Measurements from ENCODE around the gene RBM4B. TPM values are rescaled to one million over a fixed set of nuclear protein-coding genes. Genes with fewer than 3 reads are reported as not detected.

Gene RBM4B
- total RNA-seq, 1 donor from 2014 or later = 21.5 TPM

DNA sequence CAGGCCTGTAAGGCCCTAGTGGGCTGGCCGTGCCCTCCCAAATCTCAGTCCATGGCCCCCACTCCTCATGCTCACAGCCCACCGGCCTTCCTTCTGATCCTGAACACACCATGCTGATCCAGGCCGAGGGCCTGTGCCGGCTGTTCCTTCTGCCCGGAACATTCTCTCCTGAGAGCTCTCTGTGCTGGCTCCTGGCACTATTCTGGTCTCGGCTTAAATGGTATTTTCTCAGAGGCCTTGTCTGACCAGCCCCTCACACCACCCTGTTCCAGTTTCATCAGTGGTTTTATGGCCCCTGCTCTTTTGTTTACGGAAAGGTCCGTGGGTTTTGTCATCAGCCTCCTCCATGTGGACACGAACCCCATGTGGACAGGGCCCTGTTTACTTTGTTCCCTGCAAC is 29.3 kb upstream of the RBM4B start:
- no peak for DNase-seq

DNA sequence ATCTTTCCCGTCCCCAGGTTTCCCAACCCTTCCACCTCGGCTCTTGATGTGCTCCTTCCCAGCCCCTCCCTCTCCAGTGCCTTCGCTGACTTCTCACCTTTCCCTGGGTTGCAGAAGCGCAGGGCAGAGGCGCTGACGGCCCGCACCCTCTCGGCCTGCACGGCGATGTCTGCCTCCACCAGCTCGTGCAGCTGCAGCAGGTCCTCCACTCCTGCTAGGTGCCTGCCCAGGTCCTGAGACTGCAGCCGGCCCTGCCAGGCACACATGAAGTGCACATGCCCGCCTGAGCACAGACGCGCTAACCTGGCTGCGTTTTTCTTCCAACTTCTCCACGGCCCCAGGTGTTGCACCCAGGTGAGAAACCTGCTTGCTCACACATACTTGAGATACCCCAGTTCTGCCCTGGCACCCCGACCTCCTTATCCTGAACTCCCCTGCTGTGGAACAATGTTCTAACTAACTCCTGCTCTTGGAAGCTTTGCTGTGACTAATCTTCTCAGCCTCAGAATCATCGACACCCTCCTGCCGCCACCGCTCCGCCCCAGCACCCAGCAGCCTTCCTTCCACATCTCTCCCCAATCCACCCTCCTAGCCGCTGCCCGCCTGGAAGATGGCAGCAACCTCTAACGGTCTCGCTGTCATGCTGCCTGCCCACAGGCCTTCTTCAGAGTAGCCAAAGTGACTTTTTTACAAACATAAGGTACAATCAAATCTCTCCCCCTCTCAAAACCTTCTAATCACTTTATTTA is 28.1 kb upstream of the RBM4B start:
- DNase-seq = no peak

DNA sequence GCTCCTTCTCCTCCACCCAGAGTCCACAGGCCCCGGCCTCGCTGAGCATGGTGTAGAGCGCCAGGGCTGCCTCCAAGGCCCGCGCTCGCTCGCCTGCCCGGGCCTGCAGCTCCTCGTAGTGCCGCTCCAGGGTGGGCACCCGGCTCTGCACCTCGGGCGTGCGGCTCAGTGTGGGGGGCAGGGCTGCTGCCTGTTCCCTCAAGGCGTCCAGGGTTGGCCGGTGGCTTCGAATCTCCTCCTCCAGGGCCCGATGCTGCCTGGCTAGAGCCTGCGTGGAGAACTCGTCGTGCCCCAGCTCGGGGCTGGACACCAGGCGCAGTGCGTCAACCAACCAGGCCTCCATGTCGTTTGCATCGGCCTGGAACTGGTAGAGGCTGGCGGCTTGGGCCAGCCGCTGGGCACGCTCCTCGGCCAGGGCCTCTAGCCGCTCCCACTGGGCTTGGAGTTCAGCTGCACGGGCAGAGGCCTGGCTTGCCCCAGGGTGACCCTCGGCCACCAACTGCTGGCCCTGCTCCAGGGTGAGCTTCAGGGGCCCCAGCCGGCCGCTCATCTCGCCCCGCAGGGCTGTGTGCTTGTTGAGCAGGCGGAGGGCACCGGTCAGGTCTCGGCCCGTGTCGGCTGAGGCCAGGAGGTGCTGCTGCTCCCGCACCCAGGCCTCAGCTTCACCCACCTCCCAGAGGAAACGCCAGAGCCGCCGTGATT is 27.1 kb upstream of the RBM4B start:
- no peak for DNase-seq

DNA sequence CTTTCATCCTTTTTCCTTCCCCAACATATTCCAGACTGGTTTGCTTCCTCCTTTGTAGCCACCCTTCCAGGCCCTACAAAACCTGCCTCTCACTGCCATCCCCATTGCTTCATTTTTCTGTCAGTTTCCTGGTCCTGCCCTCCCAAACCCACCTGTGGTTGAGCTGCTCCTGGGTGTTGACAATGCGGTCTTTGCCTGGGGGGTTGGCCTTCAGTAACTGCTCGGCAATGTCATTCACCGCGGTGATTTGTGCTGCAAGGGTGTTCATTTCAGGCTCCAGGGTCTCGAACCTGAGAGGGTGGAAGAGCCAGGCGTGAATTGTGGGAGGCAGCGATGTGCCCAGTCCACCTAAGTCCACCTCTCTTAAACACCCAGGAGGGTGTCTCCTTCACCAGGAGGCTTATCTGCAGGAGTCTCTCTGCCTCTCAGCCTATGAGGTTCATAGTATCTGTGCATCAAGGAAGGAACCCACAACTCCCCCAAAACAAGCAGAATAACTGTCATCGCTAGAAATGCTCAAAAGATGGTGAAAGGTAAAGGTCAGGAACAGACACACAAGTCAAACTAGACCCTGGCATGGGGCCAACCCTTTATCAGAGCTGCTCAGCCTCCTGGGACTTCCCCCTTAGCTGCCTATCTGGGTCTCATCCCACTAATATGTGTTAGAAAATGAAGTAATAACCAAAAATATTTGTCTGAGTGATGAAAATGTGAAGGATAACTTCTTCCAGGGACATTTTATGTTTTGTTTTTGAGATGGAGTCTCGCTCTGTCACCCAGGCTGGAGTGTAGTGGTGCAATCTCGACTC is 23.9 kb upstream of the RBM4B start:
- DNase-seq = no peak

DNA sequence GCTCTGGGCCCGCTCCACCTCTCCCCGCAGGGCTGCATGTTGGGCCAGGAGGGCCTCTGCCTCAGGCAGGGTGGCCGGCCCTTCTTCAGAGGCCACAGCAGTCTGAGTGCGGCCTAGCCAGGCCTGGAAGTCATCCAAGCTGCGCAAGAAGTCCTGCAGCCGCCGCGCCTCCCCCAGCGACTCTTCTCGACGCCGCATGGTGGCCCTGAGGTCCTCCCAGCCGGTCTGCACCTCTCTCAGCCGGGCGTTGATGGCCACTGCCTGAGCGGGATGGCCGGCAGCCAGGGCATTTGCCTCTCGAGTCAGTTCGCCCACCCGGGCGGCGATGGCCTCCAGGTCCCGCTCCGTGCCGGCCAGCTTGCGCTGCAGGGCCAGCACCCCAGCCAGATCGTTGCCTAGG is 23.1 kb upstream of the RBM4B start:
- no peak for DNase-seq

DNA sequence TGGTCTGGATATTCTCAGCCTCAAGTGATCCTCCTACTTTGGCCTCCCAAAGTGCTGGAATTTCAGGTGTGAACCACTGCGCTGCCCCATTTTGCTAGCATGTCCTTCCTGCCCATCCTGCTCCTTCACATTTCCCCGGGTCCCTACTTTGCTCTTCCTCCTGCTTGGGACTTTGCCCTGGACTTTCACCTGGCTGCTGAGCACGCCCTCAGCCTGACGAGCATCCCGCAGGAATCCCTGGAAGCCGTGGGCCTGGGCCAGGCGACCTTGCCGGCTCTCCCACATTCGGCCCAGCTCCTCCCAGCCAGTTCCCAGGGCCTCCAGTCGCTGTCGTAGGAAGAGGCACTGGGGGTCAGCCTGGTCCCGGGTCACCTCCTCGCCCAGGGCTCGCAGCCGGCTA is 22.6 kb upstream of the RBM4B start:
- no peak for DNase-seq

DNA sequence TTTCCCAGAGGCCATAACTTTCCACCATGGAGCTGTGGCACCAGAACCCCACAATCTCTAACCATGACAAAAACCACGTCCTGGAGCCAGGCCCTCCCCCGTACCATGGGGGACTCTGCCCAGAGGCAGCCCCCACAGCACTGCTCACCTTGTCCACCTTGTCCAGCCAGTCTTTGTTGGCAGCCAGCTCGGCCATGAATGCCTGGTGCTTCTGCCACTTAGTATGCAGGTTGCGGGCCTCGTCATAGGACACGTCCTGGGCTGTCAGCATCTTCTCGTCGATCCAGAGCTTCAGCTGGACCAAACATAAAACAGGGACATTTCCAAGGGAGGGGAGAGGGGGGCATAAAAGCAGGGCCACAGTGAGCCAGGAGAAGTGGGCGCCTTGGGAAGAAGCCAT is 20.8 kb upstream of the RBM4B start:
- no peak for DNase-seq

DNA sequence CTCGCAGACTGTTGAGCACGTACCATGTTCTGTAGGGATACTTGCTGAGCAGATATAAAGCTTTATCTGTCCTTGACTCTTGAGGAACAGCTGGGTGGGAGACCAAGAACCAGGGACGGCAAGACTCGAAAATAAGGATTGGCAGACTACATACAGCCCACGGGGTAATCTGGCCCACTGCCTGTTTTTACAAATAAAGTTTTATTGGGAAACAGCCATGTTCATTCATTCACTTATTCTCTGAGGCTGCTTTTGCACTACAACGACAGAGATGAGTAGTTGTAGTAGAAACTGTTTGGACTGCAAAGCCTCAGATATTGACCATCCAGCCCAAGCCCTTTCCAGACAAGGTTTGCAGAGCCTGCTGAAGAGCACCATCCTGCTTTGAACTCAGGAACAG is 20.3 kb upstream of the RBM4B start:
- DNase-seq = no peak

DNA sequence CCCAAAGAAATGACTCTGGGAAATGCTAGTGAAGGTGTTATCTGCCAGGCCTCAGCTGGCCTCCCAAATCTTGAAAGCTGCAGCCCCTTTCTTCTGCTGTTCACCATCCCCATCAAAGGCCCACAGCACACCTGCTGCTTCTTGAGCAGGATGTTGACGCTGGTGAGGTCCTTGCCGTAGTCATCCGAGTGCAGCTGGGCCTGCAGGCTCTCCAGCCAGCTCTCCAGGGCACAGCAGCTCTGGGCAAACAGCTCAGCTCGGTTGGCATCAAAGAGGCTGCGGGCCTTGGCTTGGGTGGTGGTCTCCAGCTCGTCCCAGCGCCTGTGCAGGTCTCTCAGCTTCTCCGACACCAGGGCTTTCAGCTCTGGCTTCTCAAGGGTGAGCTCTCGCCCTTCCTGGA is 18.5 kb upstream of the RBM4B start:
- DNase-seq = no peak

DNA sequence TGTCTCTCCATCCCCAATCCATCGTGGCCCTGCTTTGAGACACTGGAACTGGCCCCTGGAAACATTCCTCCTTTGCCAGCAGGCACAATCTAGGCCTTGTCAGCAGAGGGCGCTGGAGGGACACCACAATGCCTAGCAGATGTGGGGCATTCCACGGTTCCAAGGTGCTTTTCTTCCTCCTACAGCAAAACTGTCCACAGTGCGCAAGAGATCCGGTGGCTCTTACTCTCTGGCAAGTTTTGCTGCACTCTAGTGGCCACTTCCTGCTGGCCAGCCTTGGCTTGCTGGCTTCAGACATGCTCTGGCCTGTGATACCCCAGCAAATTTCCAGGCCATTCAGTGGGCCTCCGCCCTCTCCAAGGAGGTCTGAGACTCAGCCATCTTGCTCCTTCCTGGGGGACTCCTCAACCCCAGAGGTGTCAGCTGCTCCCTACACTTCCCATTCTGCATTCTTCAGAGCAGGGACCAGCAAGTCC is 17.1 kb upstream of the RBM4B start:
- peak; percentile 34 for DNase-seq

DNA sequence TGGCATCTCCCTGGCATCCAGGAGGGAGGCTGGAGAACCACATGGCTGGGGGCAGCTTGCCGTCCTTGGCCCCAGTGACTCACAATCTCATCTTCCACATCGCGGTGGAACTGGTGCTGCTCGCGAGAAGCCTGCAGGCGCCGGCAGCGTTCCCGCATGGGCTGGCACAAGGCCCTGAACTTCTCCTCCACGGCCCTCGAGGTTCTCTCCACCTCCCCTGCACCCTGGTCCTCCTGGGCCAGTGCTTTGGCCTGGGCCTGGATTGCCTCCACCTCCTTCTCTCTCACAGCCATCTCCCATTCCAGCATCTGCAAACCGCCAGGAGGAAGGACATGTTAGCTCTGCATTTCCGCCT is 16.3 kb upstream of the RBM4B start:
- DNase-seq = no peak

DNA sequence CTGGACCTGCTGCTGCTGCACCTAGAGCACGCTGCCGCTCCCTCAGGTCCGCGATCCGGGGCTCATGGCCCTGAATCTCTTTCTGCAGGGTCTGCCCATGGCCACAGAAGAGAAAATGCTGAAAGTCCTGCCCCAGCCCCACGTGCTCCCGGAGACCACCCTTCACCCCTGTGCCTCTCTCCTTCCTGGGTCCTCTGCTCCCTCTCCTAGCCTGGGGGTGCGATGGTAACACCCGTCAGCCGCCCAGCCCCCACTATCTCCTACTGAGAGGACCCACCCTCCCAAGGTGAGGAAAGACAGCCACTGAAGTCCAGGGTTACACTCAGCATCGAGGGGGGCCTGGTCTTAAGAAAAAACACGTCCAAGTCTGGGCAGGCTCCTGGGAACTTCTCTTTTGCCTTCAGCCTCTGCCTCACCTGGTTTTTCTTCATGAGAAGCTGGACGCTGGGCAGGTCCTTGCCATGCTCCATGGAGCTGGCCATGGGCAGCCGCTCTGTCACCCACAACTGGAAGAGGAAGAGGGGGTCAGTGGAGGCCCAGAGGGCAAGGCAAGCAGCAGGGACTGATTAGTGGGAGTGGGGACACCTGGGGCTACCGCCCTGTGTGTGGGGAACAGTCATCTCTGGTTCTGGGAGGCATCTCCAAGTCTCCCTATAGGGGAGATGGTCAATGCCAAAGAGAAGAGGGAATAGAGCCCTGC is 15.8 kb upstream of the RBM4B start:
- no peak for DNase-seq

DNA sequence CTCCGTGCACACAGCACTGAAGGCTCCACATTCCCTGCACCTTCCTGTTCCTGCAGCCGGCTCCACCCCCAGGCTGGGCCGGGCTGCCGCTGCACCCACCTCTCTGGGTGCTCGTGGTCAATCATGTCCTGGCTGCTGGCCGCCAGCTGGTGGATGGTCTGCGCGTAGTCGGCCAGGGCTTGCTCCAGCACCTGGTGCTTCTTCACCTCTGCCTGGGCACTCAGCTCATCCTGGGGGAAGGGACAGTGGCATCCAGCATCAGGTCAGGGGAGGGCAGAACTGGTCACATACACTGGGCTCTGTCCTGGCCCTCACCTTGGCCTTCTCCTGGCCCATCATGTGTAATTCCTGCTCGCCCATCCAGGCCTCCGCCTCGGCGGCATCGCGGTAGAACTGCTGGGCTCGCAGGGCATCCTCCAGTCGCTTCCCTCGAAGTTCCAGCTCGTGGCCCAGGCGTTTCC is 15.2 kb upstream of the RBM4B start:
- no peak for DNase-seq

DNA sequence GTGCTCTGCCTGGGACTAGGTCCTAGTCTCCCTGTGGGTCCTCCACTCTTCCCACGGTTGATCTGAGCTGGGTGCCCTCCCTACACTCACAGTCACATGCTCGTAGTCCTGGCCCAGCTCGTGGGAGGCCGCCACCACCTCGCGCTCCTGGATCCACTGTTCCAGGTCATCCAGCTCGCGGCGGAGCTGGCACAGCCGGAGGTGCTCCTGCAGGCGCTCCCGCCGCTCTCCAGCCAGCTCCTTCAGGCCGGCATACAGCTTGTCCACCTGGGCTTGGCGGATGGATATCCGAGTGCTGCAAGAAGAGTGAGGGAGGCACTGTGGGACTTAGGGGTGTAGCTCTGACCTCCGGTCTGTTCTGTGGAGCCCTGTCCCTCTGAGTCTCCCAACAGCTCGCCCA is 14.8 kb upstream of the RBM4B start:
- no peak for DNase-seq

DNA sequence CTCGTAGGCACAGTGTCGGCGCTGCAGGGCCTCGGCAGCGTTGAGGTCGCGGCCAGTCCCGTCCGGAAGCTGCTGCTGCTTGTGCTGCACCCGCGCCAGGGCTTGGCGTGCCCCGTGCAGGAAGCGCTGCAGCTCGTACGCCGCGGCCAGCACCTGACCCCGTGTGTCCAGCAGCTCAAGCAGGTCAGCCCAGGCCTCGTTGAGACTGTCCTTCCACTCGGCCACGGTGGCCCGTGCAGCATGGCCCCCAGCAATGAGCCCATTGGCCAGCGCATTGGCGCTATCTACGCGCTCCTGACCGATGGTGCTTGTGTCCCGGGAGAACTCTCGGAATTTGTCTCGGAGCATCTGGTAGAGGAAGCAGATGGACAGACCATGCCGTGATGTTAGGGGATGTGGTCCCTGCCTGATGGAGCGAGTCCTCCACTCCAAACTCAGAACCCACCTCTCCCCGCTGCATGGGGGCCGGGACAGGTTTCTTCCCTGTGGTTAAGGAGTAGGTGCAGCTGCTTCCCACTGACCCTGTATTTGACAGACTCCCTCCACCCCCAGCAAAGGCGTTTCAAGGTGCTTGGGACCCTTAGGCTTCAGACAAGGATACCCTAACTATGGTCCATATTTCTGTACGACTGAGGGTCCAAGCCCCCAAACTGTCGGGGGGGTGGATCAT is 13.8 kb upstream of the RBM4B start:
- DNase-seq = no peak

DNA sequence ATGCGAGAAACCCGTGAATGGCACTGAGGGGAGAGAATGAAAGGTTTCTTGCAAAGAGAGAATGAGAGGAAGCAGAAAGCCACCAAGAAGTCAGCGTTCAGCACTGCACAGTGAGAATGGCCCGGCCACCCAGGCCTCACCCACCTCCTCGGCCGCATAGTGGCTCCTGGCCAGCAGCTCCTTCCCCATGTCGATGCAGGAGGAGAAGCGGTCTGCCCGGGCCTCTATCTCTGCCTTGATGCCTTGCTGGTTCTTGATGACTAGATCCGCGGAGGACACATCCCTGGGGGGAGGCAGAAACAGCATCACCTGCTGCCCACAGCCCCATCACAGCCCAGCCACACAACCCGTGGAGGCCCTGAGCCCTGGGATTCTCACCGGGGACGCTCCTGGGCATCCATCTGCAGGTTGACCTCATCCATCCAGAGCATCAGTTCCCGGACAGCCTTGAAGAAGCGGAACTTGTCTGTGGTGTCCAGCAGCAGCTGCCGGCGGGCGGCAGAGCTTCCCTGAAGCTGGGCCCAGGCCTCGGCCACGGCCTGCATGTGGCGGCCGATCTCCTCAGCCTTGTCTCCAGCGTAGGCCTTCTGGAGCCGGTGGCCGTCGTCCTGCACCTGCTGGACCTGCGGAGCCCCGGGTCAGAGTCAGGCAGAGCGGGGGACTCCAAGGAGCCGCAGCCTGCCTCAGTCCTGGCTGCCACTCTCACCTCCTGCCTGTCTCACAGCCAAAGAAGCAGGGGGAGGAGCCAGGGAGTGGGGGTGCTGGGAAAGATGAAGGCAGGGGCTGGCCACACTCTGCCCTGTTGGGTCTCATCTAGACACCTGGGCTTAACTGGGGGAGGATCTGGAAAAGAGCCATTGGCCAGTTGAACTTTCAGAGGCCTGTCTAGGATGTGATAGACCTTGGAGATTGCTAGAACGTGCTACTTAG is 12.2 kb upstream of the RBM4B start:
- DNase-seq = no peak

DNA sequence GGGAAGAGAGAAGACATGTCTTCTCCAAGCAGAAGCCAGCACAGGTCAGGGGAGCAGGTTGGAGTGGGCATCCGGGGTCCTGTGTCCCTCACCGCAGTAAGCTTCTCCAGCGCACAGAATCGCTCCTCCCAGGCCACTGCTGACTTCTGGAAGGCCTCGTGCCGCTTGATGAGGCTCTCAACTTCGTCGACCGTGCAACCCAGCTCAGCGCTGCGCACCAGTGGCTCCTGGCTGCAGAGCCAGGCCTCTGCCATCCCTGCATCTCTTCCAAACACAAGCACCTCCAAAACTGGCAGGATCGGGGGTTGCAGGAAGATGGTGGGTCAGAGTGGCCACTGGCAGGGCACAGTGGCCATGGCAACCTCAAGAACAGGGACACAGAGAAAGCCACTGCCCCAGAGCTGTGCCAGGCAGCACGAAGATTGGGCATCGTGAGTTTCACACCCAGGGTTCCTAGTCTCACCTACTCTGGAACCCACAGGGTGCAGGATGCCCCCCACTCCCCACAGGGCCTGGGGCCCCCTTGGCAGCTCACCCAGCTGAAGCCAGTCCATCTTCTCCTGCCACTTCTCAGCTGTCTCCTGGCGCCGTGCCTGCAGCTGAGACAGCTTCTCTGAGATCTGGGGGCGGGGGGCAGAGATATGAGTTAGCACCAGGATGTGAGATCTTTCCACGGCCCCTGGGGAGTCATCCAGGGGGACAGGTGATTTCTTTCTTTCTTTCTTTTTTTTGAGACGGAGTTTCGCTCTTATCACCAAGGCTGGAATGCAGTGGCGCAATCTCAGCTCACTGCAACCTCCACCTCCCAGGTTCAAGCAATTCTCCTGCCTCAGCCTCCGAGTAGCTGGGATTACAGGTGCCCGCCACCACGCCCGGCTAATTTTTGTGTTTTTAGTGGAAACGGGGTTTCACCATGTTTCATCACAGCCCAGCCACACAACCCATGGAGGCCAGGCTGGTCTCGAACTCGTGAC is 11.2 kb upstream of the RBM4B start:
- no peak for DNase-seq

DNA sequence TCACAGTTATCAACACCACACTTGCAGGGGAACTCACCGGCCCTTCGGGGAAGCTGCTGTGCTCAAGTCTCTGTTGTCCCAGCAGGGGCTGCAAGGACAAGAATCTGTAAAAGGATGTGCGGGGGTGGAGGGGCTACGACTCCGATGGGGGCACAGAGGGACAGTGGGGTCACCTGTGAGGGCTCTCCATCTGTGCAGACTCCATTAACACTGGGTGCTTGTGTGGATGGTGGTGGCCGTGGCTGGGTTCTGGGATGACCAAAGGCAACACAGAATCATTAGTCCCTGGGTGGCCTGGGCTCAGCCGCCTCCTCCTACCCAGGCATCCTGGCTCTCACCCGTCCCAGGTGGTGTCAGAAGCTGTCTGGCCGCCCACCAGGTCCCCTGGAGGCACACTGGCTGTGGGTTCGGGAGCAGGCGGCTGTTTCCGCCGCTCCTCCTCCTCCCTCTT is 10.2 kb upstream of the RBM4B start:
- DNase-seq = no peak

All from skin of body (tissue), 2 donors.